ENCODE data around the gene ARFGAP1.

Gene ARFGAP1

DNA sequence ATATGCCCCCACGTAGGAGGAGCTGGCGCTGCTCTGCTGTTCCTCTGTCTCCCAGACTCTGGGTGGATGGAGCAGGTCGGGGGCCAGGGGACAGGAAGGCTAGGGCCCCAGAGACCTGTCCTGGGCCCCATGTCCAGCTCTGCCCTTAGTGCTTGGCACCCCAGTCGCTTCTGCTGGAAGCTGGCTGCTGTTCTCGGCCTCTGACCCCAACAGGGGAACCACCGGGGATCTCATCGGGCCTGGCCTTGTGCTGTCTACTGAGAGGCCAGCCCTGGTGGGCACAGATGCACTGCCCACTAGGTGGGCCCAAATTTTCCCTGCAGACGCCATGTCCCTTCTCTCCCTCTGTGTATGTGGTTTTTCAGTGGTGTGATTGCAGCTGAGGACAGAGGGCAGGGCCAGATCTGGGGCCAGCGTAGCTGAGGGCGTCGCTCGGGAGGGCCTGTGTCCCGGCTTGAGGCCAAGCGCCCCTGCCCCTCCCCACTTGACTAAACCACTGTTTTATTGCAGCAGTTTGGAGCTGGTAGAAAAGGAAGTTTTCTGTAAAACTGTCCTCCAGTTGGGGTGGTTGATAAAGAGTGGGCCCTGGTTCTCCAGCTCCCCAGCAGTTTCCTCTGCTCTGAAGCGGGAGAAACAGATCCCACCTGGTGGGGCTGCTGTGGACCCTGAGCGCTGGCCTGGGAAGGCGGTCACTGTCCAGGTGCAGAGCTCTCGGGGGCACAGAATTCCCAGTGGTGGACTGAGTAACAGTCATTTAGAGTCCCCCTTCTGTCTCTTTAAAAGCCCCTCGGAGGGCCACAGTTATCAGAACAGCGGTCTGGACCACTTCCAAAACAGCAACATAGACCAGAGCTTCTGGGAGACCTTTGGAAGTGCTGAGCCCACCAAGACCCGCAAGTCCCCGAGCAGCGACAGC lies 14.4 kb downstream of the ARFGAP1 start:
- no peak overlapping the region for H3K4me3 ChIP-seq (ENCODE audit: low read depth, low read length)
- TF ChIP-seq, protein P1, sequence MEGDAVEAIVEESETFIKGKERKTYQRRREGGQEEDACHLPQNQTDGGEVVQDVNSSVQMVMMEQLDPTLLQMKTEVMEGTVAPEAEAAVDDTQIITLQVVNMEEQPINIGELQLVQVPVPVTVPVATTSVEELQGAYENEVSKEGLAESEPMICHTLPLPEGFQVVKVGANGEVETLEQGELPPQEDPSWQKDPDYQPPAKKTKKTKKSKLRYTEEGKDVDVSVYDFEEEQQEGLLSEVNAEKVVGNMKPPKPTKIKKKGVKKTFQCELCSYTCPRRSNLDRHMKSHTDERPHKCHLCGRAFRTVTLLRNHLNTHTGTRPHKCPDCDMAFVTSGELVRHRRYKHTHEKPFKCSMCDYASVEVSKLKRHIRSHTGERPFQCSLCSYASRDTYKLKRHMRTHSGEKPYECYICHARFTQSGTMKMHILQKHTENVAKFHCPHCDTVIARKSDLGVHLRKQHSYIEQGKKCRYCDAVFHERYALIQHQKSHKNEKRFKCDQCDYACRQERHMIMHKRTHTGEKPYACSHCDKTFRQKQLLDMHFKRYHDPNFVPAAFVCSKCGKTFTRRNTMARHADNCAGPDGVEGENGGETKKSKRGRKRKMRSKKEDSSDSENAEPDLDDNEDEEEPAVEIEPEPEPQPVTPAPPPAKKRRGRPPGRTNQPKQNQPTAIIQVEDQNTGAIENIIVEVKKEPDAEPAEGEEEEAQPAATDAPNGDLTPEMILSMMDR (IDR thresholded peaks at IDR 0.05; ENCODE audit: borderline replicate concordance, insufficient read depth, low read depth, low read length) = no peak

DNA sequence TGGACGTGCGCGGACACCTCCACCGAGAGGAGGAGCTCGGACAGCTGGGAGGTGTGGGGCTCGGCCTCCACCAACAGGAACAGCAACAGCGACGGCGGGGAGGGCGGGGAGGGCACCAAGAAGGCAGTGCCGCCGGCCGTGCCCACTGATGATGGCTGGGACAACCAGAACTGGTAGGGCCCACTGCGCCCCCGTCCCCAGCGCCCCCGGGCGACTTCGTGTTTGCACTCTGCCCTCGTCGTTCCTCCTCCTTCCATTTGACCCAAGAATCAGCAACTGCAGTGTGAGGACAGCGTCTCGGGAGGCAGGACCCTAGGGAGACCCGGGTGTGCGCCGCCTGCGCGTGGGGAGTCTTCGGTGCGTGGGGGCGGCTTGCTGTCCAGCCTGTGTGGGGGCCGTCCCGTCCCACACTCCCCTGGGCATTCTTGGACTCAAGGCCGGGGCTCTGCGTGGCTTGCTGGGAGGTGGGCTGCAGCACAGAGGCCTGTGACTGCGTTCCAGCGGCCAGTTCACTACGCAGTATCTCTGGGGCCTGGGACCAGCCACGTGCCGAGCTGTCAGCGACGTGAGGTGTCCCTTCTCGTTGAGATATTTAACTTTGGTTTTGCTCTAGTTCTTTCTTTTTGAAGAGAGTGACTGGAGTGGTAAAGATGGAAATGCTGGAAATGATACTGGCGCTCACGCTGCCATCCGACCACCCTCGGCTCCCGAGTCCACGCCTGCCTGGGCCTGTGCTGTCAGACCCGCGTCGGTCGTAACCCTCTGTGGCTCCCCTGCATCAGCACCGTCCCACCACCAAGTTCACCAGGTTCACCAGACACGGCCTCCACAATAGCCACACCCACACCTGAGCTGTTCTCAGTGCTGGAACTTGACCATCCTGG lies 15.3 kb downstream of the ARFGAP1 start:
- H3K4me3 ChIP-seq (ENCODE audit: low read depth, low read length) = no peak overlapping the region
- TF ChIP-seq, protein P1 (IDR thresholded peaks at IDR 0.05; ENCODE audit: borderline replicate concordance, insufficient read depth, low read depth, low read length) = no peak

DNA sequence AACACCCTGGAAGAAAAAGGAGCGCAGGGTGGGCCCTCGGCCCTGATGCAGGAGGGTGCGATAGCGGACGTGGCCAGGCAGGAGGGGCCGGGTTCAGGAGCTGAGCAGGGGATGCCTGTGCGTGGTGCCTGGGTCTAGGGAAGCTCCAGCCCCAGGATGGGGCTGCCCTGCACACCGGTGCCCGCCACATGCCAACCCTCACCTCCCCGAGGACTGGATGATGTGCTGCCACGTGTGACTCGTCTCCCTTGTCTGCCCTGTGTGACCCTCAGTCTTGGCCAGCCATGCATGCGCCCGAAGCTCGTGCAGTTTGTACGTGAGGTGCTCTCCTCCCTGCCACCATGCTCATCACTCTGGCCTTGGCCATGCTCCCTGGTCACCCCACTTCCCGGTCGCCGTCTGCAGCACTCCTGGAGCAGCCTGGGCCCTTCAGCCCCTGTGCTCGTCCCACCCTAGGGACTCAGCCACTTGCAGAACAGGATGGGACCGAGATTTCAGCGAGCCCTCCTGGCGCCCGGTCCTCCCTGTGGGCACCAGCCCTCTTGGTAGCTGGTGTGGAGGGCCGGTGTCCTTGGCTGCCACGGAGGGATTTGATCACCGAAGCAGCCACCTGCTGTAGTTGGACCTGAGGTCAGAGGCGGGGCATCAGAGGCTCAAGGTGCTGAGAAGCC lies 16.1 kb downstream of the ARFGAP1 start:
- H3K4me3 ChIP-seq (ENCODE audit: low read depth, low read length) = no peak overlapping the region
- TF ChIP-seq, protein P1 (IDR thresholded peaks at IDR 0.05; ENCODE audit: borderline replicate concordance, insufficient read depth, low read depth, low read length) = no peak

DNA sequence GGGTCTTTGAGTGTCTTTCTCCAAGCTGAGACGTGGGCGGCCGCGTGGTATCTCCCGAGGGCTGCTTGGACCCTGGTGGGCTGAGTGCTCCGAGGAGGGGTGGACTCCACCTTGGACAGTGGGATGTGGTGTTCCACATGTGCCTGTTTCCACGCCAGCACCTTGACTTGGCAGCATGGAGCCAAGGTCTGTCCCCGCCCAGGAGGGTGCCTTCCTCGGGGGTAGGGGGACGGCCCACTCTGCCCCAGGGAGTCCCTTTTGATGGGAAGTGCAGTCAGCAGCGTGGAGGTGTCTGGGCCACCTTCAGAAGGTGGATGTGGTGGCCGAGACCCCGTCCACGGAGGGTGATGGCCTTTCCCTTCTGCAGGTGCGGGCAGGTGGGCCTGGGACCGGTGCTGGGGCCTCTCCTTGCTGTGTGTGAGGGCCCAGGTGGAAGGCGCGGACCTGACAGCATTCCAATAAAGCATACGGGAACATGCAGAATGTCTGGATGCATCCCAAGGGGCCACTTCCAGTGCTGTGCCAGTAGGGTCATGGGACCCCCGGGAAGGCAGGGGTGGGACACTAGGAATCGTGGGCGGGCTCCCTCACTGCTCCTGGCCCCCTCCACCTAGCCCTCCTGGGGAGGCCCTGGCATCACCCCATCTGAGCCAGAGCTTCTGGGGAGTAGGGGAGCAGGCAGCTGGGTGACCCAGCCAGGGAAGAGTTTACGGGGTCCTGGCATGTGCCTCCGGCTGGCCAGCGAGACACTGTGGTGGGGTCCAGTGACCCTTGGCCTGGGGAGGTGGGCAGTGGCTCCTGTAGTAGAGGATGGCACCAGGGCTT lies 16.9 kb downstream of the ARFGAP1 start:
- no peak overlapping the region for H3K4me3 ChIP-seq (ENCODE audit: low read depth, low read length)
- TF ChIP-seq, protein P1 (IDR thresholded peaks at IDR 0.05; ENCODE audit: borderline replicate concordance, insufficient read depth, low read depth, low read length) = no peak

DNA sequence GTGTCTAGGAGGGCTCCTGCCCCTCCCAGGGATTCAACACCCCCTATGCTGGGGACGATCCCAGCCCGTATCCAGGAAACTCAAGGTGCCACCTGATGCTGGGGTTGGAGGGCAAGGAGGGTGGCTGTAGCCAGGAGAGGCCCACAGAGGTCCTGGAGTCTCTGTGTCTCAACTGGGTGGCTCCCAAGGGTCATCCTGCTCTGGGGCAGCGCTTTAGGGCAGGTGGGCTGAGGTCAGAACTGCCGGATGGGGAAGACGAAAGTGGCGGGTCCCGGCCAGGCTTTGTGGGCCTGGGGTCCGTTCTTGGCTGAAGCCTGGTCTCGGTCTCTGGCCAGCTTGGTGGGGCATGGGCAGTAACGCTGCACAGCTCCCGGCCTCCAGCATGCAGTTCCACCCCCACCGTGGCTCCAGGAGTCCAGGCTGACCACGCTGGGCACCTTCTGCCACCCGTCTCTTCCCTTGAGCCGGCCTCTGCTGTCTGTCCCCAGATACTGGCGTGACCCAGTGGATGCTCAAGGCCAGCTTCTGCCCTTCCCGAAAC lies 17.6 kb downstream of the ARFGAP1 start:
- TF ChIP-seq, protein P1 (IDR thresholded peaks at IDR 0.05; ENCODE audit: borderline replicate concordance, insufficient read depth, low read depth, low read length) = no peak
- no peak overlapping the region for H3K4me3 ChIP-seq (ENCODE audit: low read depth, low read length)
